HCT116 (cell line): ENCODE results near the gene MAP4K1. TPM values are rescaled to one million over a fixed set of nuclear protein-coding genes. Genes with fewer than 3 reads are reported as not detected.

ENCODE experiments used
- ATAC-seq: fragments of 200-7000 bp; cut with Tn5 transposase; 2 replicates; pipeline ENCODE4 v1.9.1; 2020; ENCODE audit warnings: mild to moderate bottlenecking, moderate library complexity
- BruUV-seq: library from RNA; stranded (reverse); fragments of 400-500 nt; replicated peaks from 2 replicates; lab custom pipeline; 2021; lab: Mats Ljungman, UMichigan
- CTCF ChIA-PET: fragments of 300-600 bp; sonication (Branson Sonifier 250); formaldehyde crosslinking; loops from one replicate; lab custom pipeline; 2021; ENCODE audit warnings: antibody characterized with exemption; lab: Charles Lee
- POLR2A ChIA-PET: fragments of 300-600, 350-600 bp; sonication (Branson Sonifier 250); formaldehyde crosslinking; loops from one replicate; lab custom pipeline; 2021; ENCODE audit warnings: antibody characterized with exemption; lab: Charles Lee
- RAD21 ChIA-PET, 2 experiments: fragments of 300-600 bp; sonication (Branson Sonifier 250); formaldehyde crosslinking; loops; one replicate each; lab custom pipeline; 2023; ENCODE audit warnings: low total read pairs in 2 of 2; ENCODE audit not compliant: uncharacterized antibody in 2 of 2, unreplicated experiment in 2 of 2, low non-redundant PET in 1 of 2; lab: Charles Lee
- DNase-seq: peaks from one replicate; pipeline ENCODE4 v3.0.0-alpha.2; 2010; ENCODE audit warnings: low read depth, low spot score
- H2AFZ ChIP-seq: fragments of 200-600 bp; shearing (Covaris generic), sonication (generic); 2 replicates; pipeline ENCODE4 v1.6.1; 2017; ENCODE audit warnings: low read depth, mixed run types, mixed read lengths, antibody characterized with exemption, low read length; ENCODE audit not compliant: poor library complexity, severe bottlenecking
- H3K27ac ChIP-seq: 2 replicates; pipeline ENCODE4 v1.5.1; 2012; ENCODE audit warnings: low read depth, low read length
- H3K27me3 ChIP-seq: fragments of 200-600 bp; sonication (generic); 2 replicates; pipeline ENCODE4 v1.6.1; 2016; ENCODE audit warnings: mixed run types, low read length, mixed read lengths; ENCODE audit not compliant: insufficient read depth
- H3K36me3 ChIP-seq, 2 experiments: fragments of 200-500 bp in 1 of 2; fragments of 200-600 bp in 1 of 2; sonication (Bioruptor generic) in 1 of 2; sonication (generic) in 1 of 2; 2 replicates each; pipeline versions ENCODE4 v1.5.1 to v1.6.1; 2014 to 2016; ENCODE audit warnings: low read length in 2 of 2, inconsistent platforms in 1 of 2, mixed read lengths in 1 of 2, mixed run types in 1 of 2; ENCODE audit not compliant: insufficient read depth in 2 of 2, control insufficient read depth in 1 of 2
- H3K4me1 ChIP-seq, 2 experiments: fragments of 200-600 bp in 1 of 2; sonication (generic) in 1 of 2; 2 replicates each; pipeline versions ENCODE4 v1.5.1 to v1.6.1; 2012 to 2017; ENCODE audit warnings: low read length in 2 of 2, inconsistent platforms in 1 of 2, mild to moderate bottlenecking in 1 of 2, mixed read lengths in 1 of 2, mixed run types in 1 of 2, moderate library complexity in 1 of 2; ENCODE audit not compliant: insufficient read depth in 2 of 2, control insufficient read depth in 1 of 2
- H3K4me2 ChIP-seq: fragments of 200-600 bp; sonication (generic); 2 replicates; pipeline ENCODE4 v1.6.1; 2017; ENCODE audit warnings: mixed run types, low read length, mixed read lengths
- H3K4me3 ChIP-seq, 2 experiments: fragments of 200-600 bp in 1 of 2; sonication (generic) in 1 of 2; replicated peaks in 1 of 2; 2 replicates each; pipeline ENCODE4 v1.5.1; 2011 to 2016; ENCODE audit warnings: low read length in 2 of 2, control low read depth in 1 of 2, low read depth in 1 of 2, mild to moderate bottlenecking in 1 of 2, mixed read lengths in 1 of 2, mixed run types in 1 of 2
- H3K79me2 ChIP-seq: fragments of 200-600 bp; sonication (generic); 2 replicates; pipeline ENCODE4 v1.6.1; 2017; ENCODE audit warnings: mild to moderate bottlenecking, mixed run types, low read length, moderate library complexity, mixed read lengths; ENCODE audit not compliant: insufficient read depth
- H3K9ac ChIP-seq: fragments of 200-600 bp; sonication (generic); 2 replicates; pipeline ENCODE4 v1.6.1; 2016; ENCODE audit warnings: low read length, mixed read lengths
- H3K9me2 ChIP-seq: fragments of 200-600 bp; sonication (generic), shearing (Covaris generic); 2 replicates; pipeline ENCODE4 v1.6.1; 2017; ENCODE audit warnings: mixed run types, mild to moderate bottlenecking, moderate library complexity; ENCODE audit not compliant: insufficient read depth
- H3K9me3 ChIP-seq, 2 experiments: fragments of 200-500 bp in 1 of 2; fragments of 200-600 bp in 1 of 2; sonication (Bioruptor generic) in 1 of 2; sonication (generic) in 1 of 2; 2 replicates each; pipeline ENCODE4 v1.6.1; 2014 to 2017; ENCODE audit warnings: low read length in 2 of 2, mixed read lengths in 2 of 2, inconsistent platforms in 1 of 2, low read depth in 1 of 2, mild to moderate bottlenecking in 1 of 2, mixed run types in 1 of 2, moderate library complexity in 1 of 2; ENCODE audit not compliant: control insufficient read depth in 1 of 2, insufficient read depth in 1 of 2
- H4K20me1 ChIP-seq: fragments of 200-600 bp; sonication (generic), shearing (Covaris generic); 2 replicates; pipeline ENCODE4 v1.6.1; 2017; ENCODE audit warnings: mixed run types, mild to moderate bottlenecking, moderate library complexity; ENCODE audit not compliant: insufficient read depth
- ATF3 ChIP-seq: IDR thresholded peaks from 2 replicates; pipeline ENCODE4 v1.6.1; 2012
- CBX3 ChIP-seq: IDR thresholded peaks from 2 replicates; pipeline ENCODE4 v1.6.1; 2012; ENCODE audit warnings: low read depth
- CEBPB ChIP-seq: IDR thresholded peaks from 2 replicates; pipeline ENCODE4 v1.6.1; 2012; ENCODE audit warnings: low read depth
- EGR1 ChIP-seq: IDR thresholded peaks from 2 replicates; pipeline ENCODE4 v1.6.1; 2012; ENCODE audit warnings: low read depth
- ELF1 ChIP-seq: IDR thresholded peaks from 2 replicates; pipeline ENCODE4 v1.6.1; 2012; ENCODE audit warnings: low read depth, borderline replicate concordance
- EZH2 ChIP-seq: fragments of 200-600 bp; sonication (generic); IDR thresholded peaks from 2 replicates; pipeline ENCODE4 v1.6.1; 2017; ENCODE audit warnings: antibody characterized with exemption, mixed run types
- JUND ChIP-seq: IDR thresholded peaks from 2 replicates; pipeline ENCODE4 v1.6.1; 2012
- MAX ChIP-seq: IDR thresholded peaks from 2 replicates; pipeline ENCODE4 v1.6.1; 2012
- POLR2A ChIP-seq: IDR thresholded peaks from 2 replicates; pipeline ENCODE4 v1.7.0; 2011; ENCODE audit warnings: borderline replicate concordance; ENCODE audit not compliant: insufficient read depth, insufficient read length; ENCODE audit errors: extremely low read depth
- POLR2AphosphoS5 ChIP-seq: IDR thresholded peaks from 2 replicates; pipeline ENCODE4 v1.6.1; 2011; ENCODE audit warnings: mild to moderate bottlenecking, low read depth, low read length, moderate library complexity
- RAD21 ChIP-seq: IDR thresholded peaks from 2 replicates; pipeline ENCODE4 v1.6.1; 2012; ENCODE audit warnings: low read depth, mild to moderate bottlenecking
- SP1 ChIP-seq: IDR thresholded peaks from 2 replicates; pipeline ENCODE4 v1.6.1; 2012; ENCODE audit warnings: low read depth
- SRF ChIP-seq: IDR thresholded peaks from 2 replicates; pipeline ENCODE4 v1.6.1; 2012; ENCODE audit warnings: low read depth
- TCF7L2 ChIP-seq: IDR thresholded peaks from 2 replicates; pipeline ENCODE4 v1.7.0; 2011; ENCODE audit warnings: borderline replicate concordance, inconsistent platforms; ENCODE audit not compliant: insufficient read depth, insufficient read length; ENCODE audit errors: extremely low read depth
- YY1 ChIP-seq: IDR thresholded peaks from 2 replicates; pipeline ENCODE4 v1.6.1; 2011; ENCODE audit warnings: low read length, low read depth, moderate library complexity, mild to moderate bottlenecking; ENCODE audit not compliant: insufficient replicate concordance; ENCODE audit errors: extremely low read depth
- ZFX ChIP-seq: fragments of 450-650 bp; IDR thresholded peaks from 2 replicates; pipeline ENCODE4 v1.6.1; 2017
- intact Hi-C: fragments of 100-400 bp; cut with micrococcal nuclease; formaldehyde crosslinking; loops from 2 replicates; pipeline ENCODE4 v1.10.0; 2022
- total RNA-seq: library from RNA; stranded (reverse); gene quantifications from one replicate; pipeline ENCODE4 v1.2.1, GENCODE V29; 2021; ENCODE audit not compliant: unreplicated experiment

MAP4K1 gene
- total RNA-seq, 1 experiment from 2014 or later = 9.1 TPM

GRCh38 chr19:38561658-38562057, 56.1 kb downstream of the MAP4K1 start:
- TF ChIP-seq TCF7L2 = no peak
- TF ChIP-seq SRF = no peak
- TF ChIP-seq JUND = no peak
- TF ChIP-seq YY1 = no peak
- TF ChIP-seq EGR1 = no peak
- TF ChIP-seq SP1 = no peak
- TF ChIP-seq ATF3 = no peak
- TF ChIP-seq ZFX = no peak
- no peak for TF ChIP-seq RAD21
- no peak for TF ChIP-seq ELF1
- TF ChIP-seq CEBPB = no peak
- TF ChIP-seq EZH2 = no peak
- no peak for TF ChIP-seq CBX3
- TF ChIP-seq POLR2A = no peak
- TF ChIP-seq MAX = no peak
- TF ChIP-seq POLR2AphosphoS5 = no peak
- TF ChIP-seq, all 23 proteins: peak for 0
- no peak overlapping the region for H3K27ac ChIP-seq
- intact Hi-C loops = no loop called here
- H4K20me1 ChIP-seq = no peaks in the 10 kb centered on the region
- H3K4me2 ChIP-seq = no peak overlapping the region
- BruUV-seq = no TSS peak
- H3K4me1 ChIP-seq = peaks cover 2 to 18% of the 10 kb centered on the region in 2 experiments; a peak in 3 of 4 replicates
- CTCF ChIA-PET = no interaction called here
- H3K36me3 ChIP-seq = no peaks in the 10 kb centered on the region
- no peak overlapping the region for H2AFZ ChIP-seq
- H3K9me2 ChIP-seq = no peaks in the 10 kb centered on the region
- H3K27me3 ChIP-seq = no peaks in the 10 kb centered on the region
- POLR2A ChIA-PET = no interaction called here
- no peaks in the 10 kb centered on the region for H3K9me3 ChIP-seq
- no peaks in the 10 kb centered on the region for H3K79me2 ChIP-seq
- ATAC-seq = no peak
- no peak overlapping the region for H3K4me3 ChIP-seq
- RAD21 ChIA-PET = no interaction called here
- no peak overlapping the region for H3K9ac ChIP-seq
- no peak for DNase-seq
